Lower lobe of right lung (tissue), 2 donors: ENCODE results near the gene ROR1. TPM values are rescaled to one million over a fixed set of nuclear protein-coding genes. Genes with fewer than 3 reads are reported as not detected.

Experiments
- ATAC-seq, 2 donors: fragments of 200-7000 bp; cut with Tn5 transposase; one replicate each; pipeline ENCODE4 v1.9.1; 2020 to 2022; ENCODE audit warnings: mild to moderate bottlenecking in 2 of 2, moderate library complexity in 2 of 2
- DNase-seq: peaks from one replicate; pipeline ENCODE4 v3.0.0-alpha.2; 2020
- H3K27ac ChIP-seq: fragments of 200-600 bp; one replicate; pipeline ENCODE4 v1.8.0; 2022
- H3K27me3 ChIP-seq: fragments of 200-600 bp; one replicate; pipeline ENCODE4 v1.8.0; 2022; ENCODE audit warnings: low read depth
- H3K36me3 ChIP-seq: fragments of 200-600 bp; one replicate; pipeline ENCODE4 v1.8.0; 2022; ENCODE audit warnings: mild to moderate bottlenecking
- H3K4me1 ChIP-seq: fragments of 200-600 bp; one replicate; pipeline ENCODE4 v1.8.0; 2022
- H3K4me3 ChIP-seq: fragments of 200-600 bp; one replicate; pipeline ENCODE4 v1.8.0; 2022; ENCODE audit warnings: mild to moderate bottlenecking
- H3K9me3 ChIP-seq: fragments of 200-600 bp; one replicate; pipeline ENCODE4 v1.8.0; 2022
- intact Hi-C: fragments of 100-400 bp; cut with DNase I; formaldehyde crosslinking; loops from one replicate; pipeline ENCODE4 v1.11.0; 2022
- total RNA-seq: library from RNA; stranded (reverse); fragmentation: NEBNext Ultra II Directional; extraction: Animal tissue kit (Norgen Biotek cat#: 25700); gene quantifications from one replicate; pipeline ENCODE4 v1.2.1, GENCODE V29; 2021
- TF ChIP-seq, protein P1 (sequence below): fragments of 200-600 bp; IDR thresholded peaks from one replicate; pipeline ENCODE4 v1.8.0; 2022; ENCODE audit warnings: antibody characterized with exemption, mild to moderate bottlenecking
- donor health status: DM: no; HTN: yes; CAD: no; lungs with severe emphysema.

Gene ROR1
- total RNA-seq, 1 donor from 2014 or later: 15.8 TPM

DNA sequence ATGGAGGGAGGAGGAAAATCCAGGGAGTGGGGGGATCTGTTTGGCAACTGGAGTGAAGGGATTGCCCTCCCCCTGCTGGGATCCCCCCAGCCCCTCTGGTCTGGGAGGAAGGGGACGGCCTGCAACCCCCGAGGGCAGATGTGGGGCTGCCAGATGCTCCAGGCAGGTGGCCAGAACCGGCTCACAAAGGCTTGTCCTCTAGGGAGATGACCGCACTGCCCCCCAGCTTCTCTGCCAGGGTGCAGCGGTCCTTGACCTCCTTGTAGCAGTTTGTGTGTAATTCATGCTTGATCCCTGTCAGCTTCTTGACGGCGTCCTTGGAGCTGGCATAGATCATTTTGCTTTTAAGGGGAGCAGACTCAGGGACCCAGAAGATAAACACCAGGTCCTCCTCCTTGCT lies 69.2 kb downstream of the ROR1 start:
- intact Hi-C loops: no loop called here
- Histone ChIP-seq H3K27ac (no peak overlapping the region), H3K4me1 (no peaks in the 10 kb centered on the region), H3K27me3 (no peaks in the 10 kb centered on the region), H3K9me3 (no peaks in the 10 kb centered on the region), H3K4me3 (no peak overlapping the region), H3K36me3 (no peaks in the 10 kb centered on the region)
- TF ChIP-seq, protein P1, sequence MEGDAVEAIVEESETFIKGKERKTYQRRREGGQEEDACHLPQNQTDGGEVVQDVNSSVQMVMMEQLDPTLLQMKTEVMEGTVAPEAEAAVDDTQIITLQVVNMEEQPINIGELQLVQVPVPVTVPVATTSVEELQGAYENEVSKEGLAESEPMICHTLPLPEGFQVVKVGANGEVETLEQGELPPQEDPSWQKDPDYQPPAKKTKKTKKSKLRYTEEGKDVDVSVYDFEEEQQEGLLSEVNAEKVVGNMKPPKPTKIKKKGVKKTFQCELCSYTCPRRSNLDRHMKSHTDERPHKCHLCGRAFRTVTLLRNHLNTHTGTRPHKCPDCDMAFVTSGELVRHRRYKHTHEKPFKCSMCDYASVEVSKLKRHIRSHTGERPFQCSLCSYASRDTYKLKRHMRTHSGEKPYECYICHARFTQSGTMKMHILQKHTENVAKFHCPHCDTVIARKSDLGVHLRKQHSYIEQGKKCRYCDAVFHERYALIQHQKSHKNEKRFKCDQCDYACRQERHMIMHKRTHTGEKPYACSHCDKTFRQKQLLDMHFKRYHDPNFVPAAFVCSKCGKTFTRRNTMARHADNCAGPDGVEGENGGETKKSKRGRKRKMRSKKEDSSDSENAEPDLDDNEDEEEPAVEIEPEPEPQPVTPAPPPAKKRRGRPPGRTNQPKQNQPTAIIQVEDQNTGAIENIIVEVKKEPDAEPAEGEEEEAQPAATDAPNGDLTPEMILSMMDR: no peak
- ATAC-seq: no peak
- DNase-seq: no peak

- H3K27ac ChIP-seq: no peak overlapping the region
- H3K4me1 ChIP-seq: no peaks in the 10 kb centered on the region
- no peak for DNase-seq
- ATAC-seq: no peak
- intact Hi-C loops: no loop called here
- H3K36me3 ChIP-seq: no peaks in the 10 kb centered on the region
- no peak overlapping the region for H3K4me3 ChIP-seq
- no peaks in the 10 kb centered on the region for H3K27me3 ChIP-seq
- TF ChIP-seq, protein P1: no peak
- H3K9me3 ChIP-seq: no peaks in the 10 kb centered on the region
Observed at GRCh38 chr1:63843884-63844283, 70.1 kb downstream of the ROR1 start.

DNA sequence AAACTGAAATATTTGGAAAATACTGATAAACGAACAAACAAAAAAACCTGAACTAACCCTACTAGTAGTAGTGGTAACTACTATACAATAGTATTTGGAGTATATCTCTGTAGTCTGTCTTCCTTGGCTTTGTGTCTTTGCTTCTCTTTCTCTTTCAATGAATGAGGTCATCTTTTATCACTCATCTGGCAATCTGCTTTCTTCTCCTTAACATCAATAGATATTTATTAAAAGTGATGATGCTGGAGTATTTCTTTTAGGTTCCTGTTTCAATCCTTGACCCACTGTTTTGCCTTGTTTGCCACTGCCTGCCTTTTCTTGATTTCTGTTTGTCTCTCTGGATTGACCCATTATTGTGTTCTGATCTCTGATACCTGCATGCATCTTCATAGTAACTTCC lies 71.5 kb downstream of the ROR1 start:
- TF ChIP-seq, protein P1: no peak
- intact Hi-C loops: no loop called here
- ATAC-seq: no peak
- Histone ChIP-seq H3K27me3 (no peaks in the 10 kb centered on the region), H3K9me3 (no peaks in the 10 kb centered on the region), H3K4me3 (no peak overlapping the region), H3K27ac (no peak overlapping the region), H3K36me3 (no peaks in the 10 kb centered on the region), H3K4me1 (no peaks in the 10 kb centered on the region)
- DNase-seq: no peak

- Histone ChIP-seq H3K27ac (no peak overlapping the region), H3K4me3 (no peak overlapping the region), H3K27me3 (no peaks in the 10 kb centered on the region), H3K4me1 (no peaks in the 10 kb centered on the region), H3K9me3 (no peaks in the 10 kb centered on the region), H3K36me3 (no peaks in the 10 kb centered on the region)
- intact Hi-C loops: no loop called here
- no peak for ATAC-seq
- DNase-seq: no peak
- TF ChIP-seq, protein P1: no peak
Observed at GRCh38 chr1:63847308-63847910, 73.6 kb downstream of the ROR1 start.

DNA sequence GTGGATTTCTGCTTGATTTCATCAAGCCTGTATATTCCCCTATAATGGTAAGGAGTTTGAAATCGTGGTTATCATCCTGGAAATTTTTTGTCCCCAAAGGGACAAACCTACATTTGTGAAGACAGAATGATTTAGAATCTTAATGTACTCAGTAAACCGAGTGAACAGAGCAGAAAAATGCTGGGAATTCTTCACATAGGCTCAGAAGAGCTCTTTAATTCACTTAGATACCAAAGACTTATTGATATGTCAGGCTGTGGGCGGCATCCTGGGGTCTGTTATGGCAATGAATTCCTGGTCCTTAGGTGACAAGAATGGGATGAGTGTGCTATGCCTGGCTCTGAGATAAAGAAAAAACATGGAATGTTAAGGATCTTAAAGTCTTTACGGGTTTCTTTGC lies 74.9 kb downstream of the ROR1 start:
- H3K27me3 ChIP-seq: no peaks in the 10 kb centered on the region
- TF ChIP-seq, protein P1: no peak
- no peaks in the 10 kb centered on the region for H3K4me1 ChIP-seq
- ATAC-seq: no peak
- no peak overlapping the region for H3K27ac ChIP-seq
- H3K36me3 ChIP-seq: no peaks in the 10 kb centered on the region
- no peak for DNase-seq
- H3K9me3 ChIP-seq: no peaks in the 10 kb centered on the region
- intact Hi-C loops: no loop called here
- H3K4me3 ChIP-seq: no peak overlapping the region
